Upper lobe of left lung (tissue), 6 donors: ENCODE measurements around the gene HK1. TPM values are rescaled to one million over a fixed set of nuclear protein-coding genes. Genes with fewer than 3 reads are reported as not detected.

ENCODE experiments used
- ATAC-seq, 2 donors: fragments of 200-7000 bp; cut with Tn5 transposase; one replicate each; pipeline ENCODE4 v1.9.1; 2022; ENCODE audit warnings: mild to moderate bottlenecking in 2 of 2, moderate library complexity in 2 of 2; ENCODE audit not compliant: low FRiP score in 2 of 2
- DNase-seq, 2 donors: peaks; one replicate each; pipeline ENCODE4 v3.0.0-alpha.2; 2019 to 2020
- H3K27ac ChIP-seq, 4 donors: fragments of 200-600 bp; sonication (generic); one replicate each; pipeline ENCODE4 v1.5.1; 2016 to 2019
- H3K27me3 ChIP-seq, 4 donors: fragments of 200-600 bp; sonication (generic); one replicate each; pipeline ENCODE4 v1.5.1; 2017 to 2019
- H3K36me3 ChIP-seq, 4 donors: fragments of 200-600 bp; sonication (generic); one replicate each; pipeline ENCODE4 v1.5.1; 2016 to 2019
- H3K4me1 ChIP-seq, 4 donors: fragments of 200-600 bp; sonication (generic); one replicate each; pipeline ENCODE4 v1.5.1; 2018 to 2019
- H3K4me3 ChIP-seq, 4 donors: fragments of 200-600 bp; sonication (generic); one replicate each; pipeline ENCODE4 v1.5.1; 2017 to 2019; ENCODE audit warnings: mild to moderate bottlenecking in 2 of 4, moderate library complexity in 1 of 4
- H3K9me3 ChIP-seq, 4 donors: fragments of 200-600 bp; sonication (generic); one replicate each; pipeline ENCODE4 v1.5.1; 2018 to 2019
- CTCF ChIP-seq, 6 experiments: fragments of 450-650 bp in 4 of 6; fragments of 200-600 bp in 2 of 6; sonication (generic) in 2 of 6; IDR thresholded peaks; one replicate each; pipeline ENCODE4 v1.5.1; 2016 to 2019; ENCODE audit warnings: antibody characterized with exemption in 6 of 6
- EP300 ChIP-seq, 4 donors: sonication (generic); formaldehyde crosslinking; IDR thresholded peaks; one replicate each; pipeline ENCODE4 v1.5.1; 2017; ENCODE audit warnings: antibody characterized with exemption in 4 of 4, control low read depth in 2 of 4
- POLR2A ChIP-seq, 4 donors: fragments of 450-650 bp; IDR thresholded peaks; one replicate each; pipeline ENCODE4 v1.5.1; 2016 to 2017; ENCODE audit warnings: antibody characterized with exemption in 4 of 4, mild to moderate bottlenecking in 2 of 4
- POLR2AphosphoS5 ChIP-seq, 2 donors: sonication (generic); formaldehyde crosslinking; IDR thresholded peaks; one replicate each; pipeline ENCODE4 v1.5.1; 2017; ENCODE audit warnings: antibody characterized with exemption in 2 of 2
- WGBS, 2 donors: methylation state at CpG; one replicate each; pipeline ENCODE4 v1.1.5; 2017 to 2018; 5-methylcytosine and 5-hydroxymethylcytosine counted together
- total RNA-seq, 6 donors: library from RNA; depleted of rRNA in 4 of 6; stranded (reverse); fragments of >200 nt in 4 of 6; gene quantifications; one replicate each; pipeline versions ENCODE4 v1.1.0 to v1.2.1, GENCODE V29; 2016 to 2021
- donor health status: DM: no; HTN: no; CAD: no; lungs with moderate emphysema.
- donor health status: DM: no; HTN: yes; CAD: no; lungs with severe emphysema.

HK1 gene
- total RNA-seq, 6 donors from 2014 or later, result 60.8 to 98.5 (median 88.9) TPM

- Histone ChIP-seq H3K4me3 (peak within 1 kb of the TSS; percentile 42 to 83 (median 70)), H3K27me3 (no peaks in the 10 kb centered on the region), H3K36me3 (no peaks in the 10 kb centered on the region), H3K4me1 (peaks cover 32 to 62% (median 42%) of the 10 kb centered on the region in 4 donors), H3K9me3 (no peaks in the 10 kb centered on the region), H3K27ac (peak within 1 kb of the TSS; percentile 76 to 90 (median 81))
- 0 to 1% methylated on average over 6 to 28 of the region's 45 CpGs for WGBS, 2 donors
- DNase-seq (peak; percentile 94 to 97), ATAC-seq (peak; percentile 91 to 96)
- TF ChIP-seq CTCF (IDR thresholded peaks at IDR 0.05), result no peak
- TF ChIP-seq EP300 (IDR thresholded peaks at IDR 0.05), result no peak
- TF ChIP-seq POLR2AphosphoS5 (IDR thresholded peaks at IDR 0.05), result peak; percentile 44 to 71
- peak in 3 of 4 donors; percentile 48 to 74 (median 74) for TF ChIP-seq POLR2A (IDR thresholded peaks at IDR 0.05)
These were observed 173.0 kb downstream of the HK1 start, which contains the start of gene TSPAN15 for GRCh38 chr10:69451209-69451783. Gene TSPAN15 (plus strand): TSS chr10:69451465. CDS start chr10:69451595, 130 bp downstream.

Other genes with a start within 250 kb of the HK1 start
- gene SRGN, start 190.4 kb upstream of the HK1 start, total RNA-seq, result 100 to 1,000 TPM in 5 of 6 donors, 10 to 100 TPM in 1; 96.4 to 326 (median 203) TPM
- 10 to 100 TPM; 18.9 to 57.7 (median 40.9) TPM for gene VPS26A, start 154.3 kb upstream of the HK1 start, total RNA-seq
- 10 to 100 TPM; 17.0 to 47.1 (median 21.5) TPM for gene SUPV3L1, start 98.3 kb upstream of the HK1 start, total RNA-seq
- gene HKDC1, start 58.2 kb upstream of the HK1 start, total RNA-seq, result 10 to 100 TPM in 2 of 6 donors, 1 to 10 TPM in 4; 3.2 to 12.6 (median 7.5) TPM
- 1 to 10 TPM in 2 of 6 donors, under 1 TPM in 1, not detected in 3; 0.94 to 1.4 (median 1.2) TPM for gene TACR2, start 138.4 kb downstream of the HK1 start, total RNA-seq
- gene TSPAN15, start 173.0 kb downstream of the HK1 start, total RNA-seq, result 10 to 100 TPM; 19.9 to 69.5 (median 63.0) TPM